HL-60 (cell line): ENCODE data around the gene CHP2.

ENCODE experiments used
- TF ChIP-seq, protein P1 (sequence below): IDR thresholded peaks from one replicate; pipeline ENCODE4 v1.5.1; 2011; ENCODE audit warnings: low read length, control low read depth, inconsistent platforms; ENCODE audit not compliant: insufficient read depth
- TF ChIP-seq, protein P2 (sequence below): IDR thresholded peaks from 2 replicates; pipeline ENCODE4 v1.6.1; 2012; ENCODE audit warnings: low read depth; ENCODE audit not compliant: insufficient replicate concordance

DNA sequence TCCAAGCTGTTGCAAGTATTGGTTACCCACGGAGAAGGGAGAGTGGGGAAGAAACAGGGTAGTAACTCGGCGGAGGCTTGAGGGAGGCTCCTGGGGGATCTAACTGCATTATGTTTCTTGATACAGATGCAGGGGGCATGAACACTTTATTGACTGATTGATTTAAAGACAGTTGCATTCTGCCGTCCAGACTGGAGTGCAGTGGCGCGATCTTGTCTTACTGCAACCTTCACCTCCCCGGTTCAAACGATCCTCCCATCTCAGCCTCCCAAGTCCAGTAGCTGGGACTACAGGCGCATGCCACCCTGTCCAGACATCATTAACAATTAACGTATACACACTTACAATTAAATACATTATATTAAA, 26.7 kb upstream of the CHP2 start:
- TF ChIP-seq, protein P1, sequence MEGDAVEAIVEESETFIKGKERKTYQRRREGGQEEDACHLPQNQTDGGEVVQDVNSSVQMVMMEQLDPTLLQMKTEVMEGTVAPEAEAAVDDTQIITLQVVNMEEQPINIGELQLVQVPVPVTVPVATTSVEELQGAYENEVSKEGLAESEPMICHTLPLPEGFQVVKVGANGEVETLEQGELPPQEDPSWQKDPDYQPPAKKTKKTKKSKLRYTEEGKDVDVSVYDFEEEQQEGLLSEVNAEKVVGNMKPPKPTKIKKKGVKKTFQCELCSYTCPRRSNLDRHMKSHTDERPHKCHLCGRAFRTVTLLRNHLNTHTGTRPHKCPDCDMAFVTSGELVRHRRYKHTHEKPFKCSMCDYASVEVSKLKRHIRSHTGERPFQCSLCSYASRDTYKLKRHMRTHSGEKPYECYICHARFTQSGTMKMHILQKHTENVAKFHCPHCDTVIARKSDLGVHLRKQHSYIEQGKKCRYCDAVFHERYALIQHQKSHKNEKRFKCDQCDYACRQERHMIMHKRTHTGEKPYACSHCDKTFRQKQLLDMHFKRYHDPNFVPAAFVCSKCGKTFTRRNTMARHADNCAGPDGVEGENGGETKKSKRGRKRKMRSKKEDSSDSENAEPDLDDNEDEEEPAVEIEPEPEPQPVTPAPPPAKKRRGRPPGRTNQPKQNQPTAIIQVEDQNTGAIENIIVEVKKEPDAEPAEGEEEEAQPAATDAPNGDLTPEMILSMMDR, result no peak
- TF ChIP-seq, protein P2, sequence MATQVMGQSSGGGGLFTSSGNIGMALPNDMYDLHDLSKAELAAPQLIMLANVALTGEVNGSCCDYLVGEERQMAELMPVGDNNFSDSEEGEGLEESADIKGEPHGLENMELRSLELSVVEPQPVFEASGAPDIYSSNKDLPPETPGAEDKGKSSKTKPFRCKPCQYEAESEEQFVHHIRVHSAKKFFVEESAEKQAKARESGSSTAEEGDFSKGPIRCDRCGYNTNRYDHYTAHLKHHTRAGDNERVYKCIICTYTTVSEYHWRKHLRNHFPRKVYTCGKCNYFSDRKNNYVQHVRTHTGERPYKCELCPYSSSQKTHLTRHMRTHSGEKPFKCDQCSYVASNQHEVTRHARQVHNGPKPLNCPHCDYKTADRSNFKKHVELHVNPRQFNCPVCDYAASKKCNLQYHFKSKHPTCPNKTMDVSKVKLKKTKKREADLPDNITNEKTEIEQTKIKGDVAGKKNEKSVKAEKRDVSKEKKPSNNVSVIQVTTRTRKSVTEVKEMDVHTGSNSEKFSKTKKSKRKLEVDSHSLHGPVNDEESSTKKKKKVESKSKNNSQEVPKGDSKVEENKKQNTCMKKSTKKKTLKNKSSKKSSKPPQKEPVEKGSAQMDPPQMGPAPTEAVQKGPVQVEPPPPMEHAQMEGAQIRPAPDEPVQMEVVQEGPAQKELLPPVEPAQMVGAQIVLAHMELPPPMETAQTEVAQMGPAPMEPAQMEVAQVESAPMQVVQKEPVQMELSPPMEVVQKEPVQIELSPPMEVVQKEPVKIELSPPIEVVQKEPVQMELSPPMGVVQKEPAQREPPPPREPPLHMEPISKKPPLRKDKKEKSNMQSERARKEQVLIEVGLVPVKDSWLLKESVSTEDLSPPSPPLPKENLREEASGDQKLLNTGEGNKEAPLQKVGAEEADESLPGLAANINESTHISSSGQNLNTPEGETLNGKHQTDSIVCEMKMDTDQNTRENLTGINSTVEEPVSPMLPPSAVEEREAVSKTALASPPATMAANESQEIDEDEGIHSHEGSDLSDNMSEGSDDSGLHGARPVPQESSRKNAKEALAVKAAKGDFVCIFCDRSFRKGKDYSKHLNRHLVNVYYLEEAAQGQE, result no peak
